GM12874 (cell line): ENCODE data around the gene HMG20B.

Experiments
- TF ChIP-seq, protein P1 (sequence below): IDR thresholded peaks from 2 replicates; pipeline ENCODE4 v1.5.1; 2011; ENCODE audit warnings: low read depth, mild to moderate bottlenecking, control low read depth, low read length, moderate library complexity; ENCODE audit not compliant: insufficient read depth

Gene HMG20B

DNA sequence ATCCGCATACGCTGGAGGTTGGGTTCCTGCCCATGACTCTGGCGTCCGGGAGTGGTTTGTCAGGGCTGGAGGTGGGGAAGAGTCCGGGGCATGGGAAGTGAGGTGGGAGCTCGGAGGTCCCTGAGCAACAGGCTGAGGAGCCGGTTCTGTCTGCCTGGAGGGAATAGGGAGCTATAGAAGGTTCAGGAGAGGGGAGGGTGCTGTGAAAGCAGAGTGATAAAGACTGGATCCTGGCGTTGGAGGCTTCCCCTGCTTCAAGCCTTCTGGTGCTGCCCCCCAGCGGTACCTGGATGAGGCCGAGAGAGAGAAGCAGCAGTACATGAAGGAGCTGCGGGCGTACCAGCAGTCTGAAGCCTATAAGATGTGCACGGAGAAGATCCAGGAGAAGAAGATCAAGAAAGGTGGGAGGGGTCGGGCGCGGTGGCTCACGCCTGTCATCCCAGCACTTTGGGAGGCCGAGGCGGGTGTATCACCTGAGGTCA, 2.6 kb downstream of the HMG20B start:
- TF ChIP-seq, protein P1, sequence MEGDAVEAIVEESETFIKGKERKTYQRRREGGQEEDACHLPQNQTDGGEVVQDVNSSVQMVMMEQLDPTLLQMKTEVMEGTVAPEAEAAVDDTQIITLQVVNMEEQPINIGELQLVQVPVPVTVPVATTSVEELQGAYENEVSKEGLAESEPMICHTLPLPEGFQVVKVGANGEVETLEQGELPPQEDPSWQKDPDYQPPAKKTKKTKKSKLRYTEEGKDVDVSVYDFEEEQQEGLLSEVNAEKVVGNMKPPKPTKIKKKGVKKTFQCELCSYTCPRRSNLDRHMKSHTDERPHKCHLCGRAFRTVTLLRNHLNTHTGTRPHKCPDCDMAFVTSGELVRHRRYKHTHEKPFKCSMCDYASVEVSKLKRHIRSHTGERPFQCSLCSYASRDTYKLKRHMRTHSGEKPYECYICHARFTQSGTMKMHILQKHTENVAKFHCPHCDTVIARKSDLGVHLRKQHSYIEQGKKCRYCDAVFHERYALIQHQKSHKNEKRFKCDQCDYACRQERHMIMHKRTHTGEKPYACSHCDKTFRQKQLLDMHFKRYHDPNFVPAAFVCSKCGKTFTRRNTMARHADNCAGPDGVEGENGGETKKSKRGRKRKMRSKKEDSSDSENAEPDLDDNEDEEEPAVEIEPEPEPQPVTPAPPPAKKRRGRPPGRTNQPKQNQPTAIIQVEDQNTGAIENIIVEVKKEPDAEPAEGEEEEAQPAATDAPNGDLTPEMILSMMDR: 0 out of 2 replicates have a peak, but pooled peaks have one; percentile 16

DNA sequence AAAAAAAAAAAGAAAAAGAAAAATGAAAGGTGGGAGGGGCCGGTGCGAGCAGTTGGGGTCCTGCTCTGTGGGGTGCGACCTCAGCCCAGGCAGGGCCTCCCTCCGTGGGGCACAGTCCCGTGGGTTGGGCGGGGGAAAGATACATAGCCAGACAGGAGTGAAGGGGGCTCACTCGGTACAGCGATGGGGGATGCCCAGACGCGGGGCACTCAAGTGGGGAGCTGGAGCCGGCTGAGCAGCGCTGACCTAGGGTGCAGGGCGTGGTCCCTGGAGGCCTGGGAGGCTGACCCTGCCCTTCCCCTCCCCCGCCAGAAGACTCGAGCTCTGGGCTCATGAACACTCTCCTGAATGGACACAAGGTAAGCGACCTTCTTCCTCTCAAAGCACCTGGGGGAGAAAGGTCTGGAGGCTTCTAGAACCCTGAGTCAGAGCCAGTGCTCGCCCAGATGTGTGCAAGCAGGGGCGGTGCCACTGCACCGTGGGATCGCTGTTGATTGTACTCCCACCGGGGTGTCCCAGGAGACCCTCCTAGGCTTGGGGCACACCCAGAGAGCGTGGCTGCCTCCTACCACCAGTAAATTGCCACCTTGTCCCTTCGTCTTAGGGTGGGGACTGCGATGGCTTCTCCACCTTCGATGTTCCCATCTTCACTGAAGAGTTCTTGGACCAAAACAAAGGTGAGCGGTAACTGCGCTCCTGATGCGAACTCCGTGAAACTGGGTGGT, 3.4 kb downstream of the HMG20B start:
- TF ChIP-seq, protein P1: no peak

DNA sequence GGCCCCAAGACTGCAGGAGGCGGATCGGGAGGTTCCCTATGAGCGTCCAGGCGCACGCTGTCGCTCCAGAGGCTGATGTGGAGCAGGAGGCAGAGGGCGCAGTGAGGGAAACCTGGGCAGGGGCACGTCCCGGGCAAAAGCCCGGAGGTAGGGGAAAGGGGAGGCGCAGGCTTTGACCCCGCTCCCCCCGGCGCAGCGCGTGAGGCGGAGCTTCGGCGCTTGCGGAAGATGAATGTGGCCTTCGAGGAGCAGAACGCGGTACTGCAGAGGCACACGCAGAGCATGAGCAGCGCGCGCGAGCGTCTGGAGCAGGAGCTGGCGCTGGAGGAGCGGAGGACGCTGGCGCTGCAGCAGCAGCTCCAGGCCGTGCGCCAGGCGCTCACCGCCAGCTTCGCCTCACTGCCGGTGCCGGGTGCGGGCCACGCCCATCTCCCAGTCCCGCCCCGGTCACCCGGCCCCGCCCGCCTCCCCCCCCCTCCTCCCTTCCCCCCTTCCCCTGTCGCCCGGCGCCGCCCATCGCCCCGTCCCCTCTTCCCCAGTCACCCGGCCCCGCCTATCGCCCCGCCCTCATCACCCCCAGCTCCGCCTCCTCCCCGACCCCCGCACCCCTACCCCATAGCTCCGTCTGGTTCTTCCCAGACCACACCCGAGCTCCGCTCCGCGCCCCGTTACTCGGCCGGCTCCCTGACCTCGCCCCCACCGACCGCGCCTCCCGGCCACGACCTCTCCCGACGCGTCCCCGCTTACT, 4.1 kb downstream of the HMG20B start:
- TF ChIP-seq, protein P1: no peak

DNA sequence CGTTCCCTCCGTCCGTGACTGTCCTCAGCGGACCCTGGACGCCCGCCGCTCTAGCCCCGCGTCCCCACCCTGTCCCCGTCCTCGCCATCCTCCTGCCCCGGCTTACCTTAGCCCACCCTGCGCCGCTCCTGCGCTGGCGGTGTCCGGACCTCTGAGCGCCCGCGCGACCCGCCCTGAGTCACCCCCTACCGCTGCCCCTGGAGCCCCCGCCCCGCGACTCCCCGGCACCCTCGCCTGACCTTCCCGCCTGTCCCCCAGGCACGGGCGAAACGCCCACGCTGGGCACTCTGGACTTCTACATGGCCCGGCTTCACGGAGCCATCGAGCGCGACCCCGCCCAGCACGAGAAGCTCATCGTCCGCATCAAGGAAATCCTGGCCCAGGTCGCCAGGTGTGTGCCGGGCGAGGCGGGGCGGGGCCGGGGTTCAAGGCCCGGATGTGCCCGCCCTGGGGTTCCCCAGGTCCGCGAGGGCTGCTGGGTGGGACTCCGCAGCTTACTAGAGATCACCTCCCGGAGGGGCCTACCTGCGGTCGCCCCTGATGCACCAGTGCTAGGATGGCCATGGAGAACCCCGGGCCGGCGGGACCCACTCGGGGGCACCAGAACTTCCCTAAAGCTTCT, 5.1 kb downstream of the HMG20B start:
- TF ChIP-seq, protein P1: no peak

DNA sequence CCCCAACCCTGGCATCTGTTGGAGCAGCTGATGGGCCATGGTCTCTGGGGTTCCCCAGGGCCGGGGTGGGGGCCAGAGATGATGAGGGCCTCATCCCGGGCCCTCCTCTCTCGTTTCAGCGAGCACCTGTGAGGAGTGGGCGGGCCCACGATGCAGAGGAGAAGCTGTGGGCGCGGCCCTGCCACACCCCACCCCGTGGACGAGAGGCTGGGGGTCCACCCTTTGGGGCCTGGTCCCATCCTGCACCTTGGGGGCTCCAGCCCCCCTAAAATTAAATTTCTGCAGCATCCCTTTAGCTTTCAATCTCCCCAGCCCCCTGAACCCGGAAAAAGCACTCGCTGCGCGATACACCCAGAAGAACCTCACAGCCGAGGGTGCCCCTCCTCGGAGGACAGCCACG, 5.6 kb downstream of the HMG20B start:
- TF ChIP-seq, protein P1: no peak

DNA sequence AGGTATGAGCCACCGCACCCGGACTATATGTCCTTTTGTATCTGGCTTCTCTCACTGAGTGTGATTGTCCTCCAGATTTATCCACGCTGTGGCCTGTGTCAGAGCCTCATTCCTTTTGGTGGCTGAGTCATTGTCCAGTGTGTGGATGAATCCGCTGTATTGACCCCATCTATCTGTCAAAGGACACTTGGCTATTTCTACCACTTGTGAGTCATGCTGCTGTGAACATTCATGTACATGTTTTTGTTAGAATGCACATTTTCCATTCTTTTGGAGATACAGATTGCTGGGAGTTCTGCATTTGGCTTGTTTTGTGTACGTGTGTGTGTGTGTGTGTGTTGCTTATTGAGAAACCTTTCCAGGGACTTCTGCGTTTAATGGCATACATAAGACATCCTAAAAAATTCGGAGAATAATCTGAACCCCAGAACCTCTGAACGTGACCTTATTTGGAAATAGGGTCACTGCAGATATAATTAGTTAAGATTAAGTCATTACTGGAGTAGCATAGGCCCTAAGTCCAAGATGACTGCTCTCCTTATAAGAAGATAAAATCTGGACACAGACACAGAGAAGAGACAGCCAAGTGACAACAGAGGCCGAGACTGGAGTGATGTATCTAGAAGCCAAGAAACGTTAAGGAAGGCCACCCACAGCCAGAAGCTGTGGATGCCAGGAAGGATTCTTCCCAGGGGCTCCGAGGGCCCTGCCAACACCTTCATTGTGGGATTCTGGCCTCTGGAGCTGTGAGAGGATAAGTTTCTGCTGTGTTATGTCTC, 7.6 kb downstream of the HMG20B start:
- TF ChIP-seq, protein P1: no peak
